HepG2 (cell line): ENCODE data around the gene IL1RAPL2. TPM values are rescaled to one million over a fixed set of nuclear protein-coding genes. Genes with fewer than 3 reads are reported as not detected.

ENCODE experiments used
- ATAC-seq: fragments of 200-7000 bp; cut with Tn5 transposase; 3 replicates; pipeline ENCODE4 v1.9.1; 2020; ENCODE audit warnings: mild to moderate bottlenecking, moderate library complexity
- BruUV-seq: library from RNA; stranded (reverse); fragments of 400-500 nt; replicated peaks from 2 replicates; lab custom pipeline; 2021; lab: Mats Ljungman, UMichigan
- CTCF ChIA-PET: fragments of 300-600 bp; formaldehyde crosslinking; extraction: SDS; loops from one replicate; lab custom pipeline; 2021; ENCODE audit warnings: low total read pairs, inconsistent platforms, low intra/inter-chr PET ratio; lab: Yijun Ruan, JAX
- POLR2A ChIA-PET: fragments of 350-600 bp; sonication (Branson Sonifier 250); formaldehyde crosslinking; loops from one replicate; lab custom pipeline; 2020; ENCODE audit warnings: antibody characterized with exemption, inconsistent platforms; lab: Yijun Ruan, JAX
- DNase-seq: peaks from one replicate; pipeline ENCODE4 v3.0.0-alpha.2; 2015; ENCODE audit warnings: low spot score
- FAIRE-seq: peaks from 3 replicates; lab custom pipeline; 2011; peaks lifted over from hg19 to GRCh38; lab: Jason Lieb, UNC
- H2AFZ ChIP-seq: one replicate; pipeline ENCODE4 v1.6.1; 2011; ENCODE audit warnings: low read length, inconsistent platforms
- H3K27ac ChIP-seq: fragments of 300-600 bp; 3 replicates; pipeline ENCODE4 v1.8.0; 2011; ENCODE audit warnings: mixed run types, mild to moderate bottlenecking, mixed read lengths, low read length, inconsistent platforms; ENCODE audit not compliant: insufficient read depth; ENCODE audit errors: extremely low read length
- H3K27me3 ChIP-seq, 2 experiments: fragments of 200-600 bp in 1 of 2; 2 replicates in 1 of 2; 3 replicates in 1 of 2; pipeline versions ENCODE4 v1.6.0 to v1.8.0; 2011; ENCODE audit warnings: low read length in 2 of 2, mild to moderate bottlenecking in 2 of 2, moderate library complexity in 2 of 2, inconsistent platforms in 1 of 2; ENCODE audit not compliant: insufficient read depth in 2 of 2, control insufficient read depth in 1 of 2
- H3K36me3 ChIP-seq, 2 experiments: fragments of 200-600 bp in 1 of 2; replicated peaks in 1 of 2; 2 replicates in 1 of 2; 3 replicates in 1 of 2; pipeline versions ENCODE4 v1.5.1 to v1.8.0; 2011; ENCODE audit warnings: low read length in 2 of 2, inconsistent platforms in 1 of 2; ENCODE audit not compliant: insufficient read depth in 2 of 2, control insufficient read depth in 1 of 2
- H3K4me1 ChIP-seq: 2 replicates; pipeline ENCODE4 v1.5.1; 2012; ENCODE audit warnings: low read length, inconsistent platforms; ENCODE audit not compliant: insufficient read depth
- H3K4me2 ChIP-seq: 2 replicates; pipeline ENCODE4 v1.6.0; 2011; ENCODE audit warnings: low read depth, low read length, inconsistent platforms
- H3K4me3 ChIP-seq, 3 experiments: fragments of 200-600 bp in 1 of 3; sonication (generic), shearing (Covaris generic) in 1 of 3; replicated peaks in 1 of 3; 2 replicates each; pipeline ENCODE4 v1.5.1; 2011 to 2016; ENCODE audit warnings: low read length in 3 of 3, inconsistent platforms in 2 of 3, low read depth in 2 of 3, mild to moderate bottlenecking in 2 of 3, control low read depth in 1 of 3, mixed read lengths in 1 of 3; ENCODE audit not compliant: insufficient read depth in 1 of 3
- H3K79me2 ChIP-seq: one replicate; pipeline ENCODE4 v1.6.1; 2011; ENCODE audit warnings: low read length, inconsistent platforms; ENCODE audit not compliant: insufficient read depth
- H3K9ac ChIP-seq: 2 replicates; pipeline ENCODE4 v1.6.0; 2011; ENCODE audit warnings: mild to moderate bottlenecking, low read depth, low read length, inconsistent platforms; ENCODE audit not compliant: insufficient read depth
- H3K9me3 ChIP-seq: 2 replicates; pipeline ENCODE4 v1.5.1; 2012; ENCODE audit warnings: mild to moderate bottlenecking, low read length
- H4K20me1 ChIP-seq: 2 replicates; pipeline ENCODE4 v1.6.0; 2011; ENCODE audit warnings: inconsistent platforms, mild to moderate bottlenecking, low read length, moderate library complexity; ENCODE audit not compliant: insufficient read depth
- ARNTL ChIP-seq: sonication (generic); formaldehyde crosslinking; IDR thresholded peaks from 2 replicates; pipeline ENCODE4 v1.4.0; 2020; ENCODE audit warnings: mild to moderate bottlenecking, missing genetic modification reagents
- ELF1 ChIP-seq: sonication (generic); formaldehyde crosslinking; IDR thresholded peaks from 2 replicates; pipeline ENCODE4 v1.4.0; 2020; ENCODE audit warnings: missing genetic modification reagents
- HMGA1 ChIP-seq: sonication (generic); formaldehyde crosslinking; conservative IDR thresholded peaks from 2 replicates; pipeline ENCODE4 v1.4.0; 2020; ENCODE audit warnings: missing genetic modification reagents
- MAFK ChIP-seq, 2 experiments: IDR thresholded peaks in 1 of 2; conservative IDR thresholded peaks in 1 of 2; 2 replicates each; pipeline ENCODE4 v1.6.1; 2011; ENCODE audit warnings: improper control_type of control experiment in 2 of 2, low read length in 2 of 2
- POLR2AphosphoS2 ChIP-seq: IDR thresholded peaks from 2 replicates; pipeline ENCODE4 v1.6.1; 2011; ENCODE audit warnings: low read depth, low read length, improper control_type of control experiment
- ZHX2 ChIP-seq, 2 experiments: sonication (generic) in 1 of 2; formaldehyde crosslinking in 1 of 2; IDR thresholded peaks; 2 replicates each; pipeline versions ENCODE4 v1.6.1 to v1.9.0; 2014 to 2022; ENCODE audit warnings: antibody characterized with exemption in 1 of 2, borderline replicate concordance in 1 of 2, inconsistent platforms in 1 of 2, low read depth in 1 of 2, missing genetic modification reagents in 1 of 2
- ZNF224 ChIP-seq: sonication (generic); formaldehyde crosslinking; IDR thresholded peaks from 2 replicates; pipeline ENCODE4 v1.5.0; 2020; ENCODE audit warnings: mild to moderate bottlenecking, missing genetic modification reagents
- ZNF543 ChIP-seq: sonication (generic); formaldehyde crosslinking; IDR thresholded peaks from 2 replicates; pipeline ENCODE4 v1.4.0; 2020; ENCODE audit warnings: mild to moderate bottlenecking, missing genetic modification reagents
- ZNF670 ChIP-seq: sonication (generic); formaldehyde crosslinking; IDR thresholded peaks from 2 replicates; pipeline ENCODE4 v1.8.0; 2022; ENCODE audit warnings: mild to moderate bottlenecking, missing genetic modification reagents, borderline replicate concordance
- ZNF720 ChIP-seq: sonication (generic); formaldehyde crosslinking; IDR thresholded peaks from 2 replicates; pipeline ENCODE4 v1.4.0; 2020; ENCODE audit warnings: missing genetic modification reagents
- WGBS: methylation state at CpG from one replicate; pipeline ENCODE4 v1.1.6; 2017; ENCODE audit warnings: low lambda C conversion rate; 5-methylcytosine and 5-hydroxymethylcytosine counted together
- in situ Hi-C: cut with HindIII; loops from 2 replicates; pipeline ENCODE4 v1.10.0; 2017; ENCODE audit warnings: low pct_unique_long_range_greater_than_20kb; ENCODE audit not compliant: extremely low pct_ligation_motif_present
- intact Hi-C: fragments of 100-400 bp; cut with micrococcal nuclease; formaldehyde crosslinking; loops from one replicate; pipeline ENCODE4 v1.10.0; 2022; ENCODE audit not compliant: unreplicated experiment
- polyA plus RNA-seq, 8 experiments: library from polyadenylated mRNA; depleted of rRNA in 3 of 8; stranded (reverse) in 7 of 8; unstranded in 1 of 8; fragments of >200 nt; fragmentation: Illumina TruSeq in 4 of 8; extraction: Trizol in 4 of 8; gene quantifications; 2 replicates each; pipeline versions ENCODE4 v1.2.1 to v1.2.3, GENCODE V29; 2011 to 2016; ENCODE audit warnings: low read depth in 4 of 8, missing spikeins in 1 of 8, mixed read lengths in 1 of 8; ENCODE audit not compliant: insufficient read depth in 1 of 8
- total RNA-seq, 5 experiments: library from RNA; depleted of rRNA; stranded (reverse); fragments of >200 nt; fragmentation: Illumina TruSeq; extraction: Trizol; gene quantifications; 2 replicates each; pipeline ENCODE4 v1.2.3, GENCODE V29; 2016; ENCODE audit warnings: low read depth in 1 of 5
- TF ChIP-seq, protein P1 (sequence below): sonication (generic); formaldehyde crosslinking; IDR thresholded peaks from 2 replicates; pipeline ENCODE4 v1.9.0; 2021; ENCODE audit warnings: missing genetic modification reagents, mild to moderate bottlenecking, borderline replicate concordance
- TF ChIP-seq, protein P2 (sequence below): sonication (generic); formaldehyde crosslinking; IDR thresholded peaks from 2 replicates; pipeline ENCODE4 v1.4.0; 2020; ENCODE audit warnings: missing genetic modification reagents, borderline replicate concordance
- TF ChIP-seq, protein P3 (sequence below): IDR thresholded peaks from 2 replicates; pipeline ENCODE4 v1.6.1; 2016
- TF ChIP-seq, protein P4 (sequence below): sonication (generic); formaldehyde crosslinking; IDR thresholded peaks from 2 replicates; pipeline ENCODE4 v1.5.0; 2020; ENCODE audit warnings: missing genetic modification reagents

IL1RAPL2 gene
- total and polyA plus RNA-seq, 2 of the 13 experiments (the other 11 are each of a cell fraction or from before 2014, with no cell fraction given) = not detected

DNA sequence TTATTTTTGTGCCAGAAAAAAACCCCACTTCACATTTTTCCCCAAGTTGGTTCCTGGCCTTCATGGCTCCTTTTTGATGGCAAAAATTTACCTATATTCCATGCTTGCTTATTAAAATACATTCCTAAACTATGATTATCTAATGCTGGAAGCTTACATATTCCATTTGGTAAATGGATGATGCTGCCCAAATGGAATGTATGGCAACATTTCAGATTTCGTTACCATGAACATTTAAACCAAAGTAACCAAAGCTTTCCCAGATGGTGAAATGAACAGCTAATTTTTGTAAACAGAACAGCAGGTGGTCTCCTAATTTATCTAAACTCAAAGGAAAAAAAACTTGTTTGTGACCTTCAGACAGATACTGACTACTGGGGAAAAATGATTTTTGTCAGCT lies 765.2 kb downstream of the IL1RAPL2 start:
- Histone ChIP-seq H4K20me1 (no peaks in the 10 kb centered on the region), H3K4me3 (no peak overlapping the region), H3K4me1 (no peaks in the 10 kb centered on the region), H3K4me2 (no peak overlapping the region), H3K79me2 (no peaks in the 10 kb centered on the region), H3K36me3 (no peaks in the 10 kb centered on the region), H3K9ac (no peak overlapping the region), H2AFZ (no peak overlapping the region), H3K9me3 (no peaks in the 10 kb centered on the region), H3K27me3 (no peaks in the 10 kb centered on the region), H3K27ac (no peak overlapping the region)
- CTCF ChIA-PET = no interaction called here
- 0% methylated on average over 1 of the region's 1 CpG for WGBS
- intact Hi-C loops = no loop called here
- in situ Hi-C loops = no loop called here
- ATAC-seq (no peak), FAIRE-seq (no peak), DNase-seq (no peak)
- BruUV-seq = no TSS peak
- POLR2A ChIA-PET = no interaction called here
- TF ChIP-seq POLR2AphosphoS2 (no peak), ZHX2 (IDR thresholded peaks at IDR 0.05; ENCODE audit: low read depth) (no peak), ZHX2 (CRISPR knock-in tag; IDR thresholded peaks at IDR 0.05; ENCODE audit: borderline replicate concordance) (no peak), ELF1 (CRISPR knock-in tag) (no peak), ZNF670 (CRISPR knock-in tag) (no peak), ZNF720 (CRISPR knock-in tag) (no peak), ARNTL (CRISPR knock-in tag) (no peak), HMGA1 (CRISPR knock-in tag) (no peak), ZNF224 (no peak), ZNF543 (CRISPR knock-in tag) (no peak), MAFK (conservative IDR thresholded peaks at IDR 0.05 in 1 of 2, IDR thresholded peaks at IDR 0.05 in 1 of 2; ENCODE audit: low read length in 2 of 2) (no peak)
- TF ChIP-seq, protein P1, sequence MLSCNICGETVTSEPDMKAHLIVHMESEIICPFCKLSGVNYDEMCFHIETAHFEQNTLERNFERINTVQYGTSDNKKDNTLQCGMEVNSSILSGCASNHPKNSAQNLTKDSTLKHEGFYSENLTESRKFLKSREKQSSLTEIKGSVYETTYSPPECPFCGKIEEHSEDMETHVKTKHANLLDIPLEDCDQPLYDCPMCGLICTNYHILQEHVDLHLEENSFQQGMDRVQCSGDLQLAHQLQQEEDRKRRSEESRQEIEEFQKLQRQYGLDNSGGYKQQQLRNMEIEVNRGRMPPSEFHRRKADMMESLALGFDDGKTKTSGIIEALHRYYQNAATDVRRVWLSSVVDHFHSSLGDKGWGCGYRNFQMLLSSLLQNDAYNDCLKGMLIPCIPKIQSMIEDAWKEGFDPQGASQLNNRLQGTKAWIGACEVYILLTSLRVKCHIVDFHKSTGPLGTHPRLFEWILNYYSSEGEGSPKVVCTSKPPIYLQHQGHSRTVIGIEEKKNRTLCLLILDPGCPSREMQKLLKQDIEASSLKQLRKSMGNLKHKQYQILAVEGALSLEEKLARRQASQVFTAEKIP (CRISPR knock-in tag) = no peak
- TF ChIP-seq, protein P2, sequence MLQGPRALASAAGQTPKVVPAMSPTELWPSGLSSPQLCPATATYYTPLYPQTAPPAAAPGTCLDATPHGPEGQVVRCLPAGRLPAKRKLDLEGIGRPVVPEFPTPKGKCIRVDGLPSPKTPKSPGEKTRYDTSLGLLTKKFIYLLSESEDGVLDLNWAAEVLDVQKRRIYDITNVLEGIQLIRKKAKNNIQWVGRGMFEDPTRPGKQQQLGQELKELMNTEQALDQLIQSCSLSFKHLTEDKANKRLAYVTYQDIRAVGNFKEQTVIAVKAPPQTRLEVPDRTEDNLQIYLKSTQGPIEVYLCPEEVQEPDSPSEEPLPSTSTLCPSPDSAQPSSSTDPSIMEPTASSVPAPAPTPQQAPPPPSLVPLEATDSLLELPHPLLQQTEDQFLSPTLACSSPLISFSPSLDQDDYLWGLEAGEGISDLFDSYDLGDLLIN (CRISPR knock-in tag) = no peak
- TF ChIP-seq, protein P3, sequence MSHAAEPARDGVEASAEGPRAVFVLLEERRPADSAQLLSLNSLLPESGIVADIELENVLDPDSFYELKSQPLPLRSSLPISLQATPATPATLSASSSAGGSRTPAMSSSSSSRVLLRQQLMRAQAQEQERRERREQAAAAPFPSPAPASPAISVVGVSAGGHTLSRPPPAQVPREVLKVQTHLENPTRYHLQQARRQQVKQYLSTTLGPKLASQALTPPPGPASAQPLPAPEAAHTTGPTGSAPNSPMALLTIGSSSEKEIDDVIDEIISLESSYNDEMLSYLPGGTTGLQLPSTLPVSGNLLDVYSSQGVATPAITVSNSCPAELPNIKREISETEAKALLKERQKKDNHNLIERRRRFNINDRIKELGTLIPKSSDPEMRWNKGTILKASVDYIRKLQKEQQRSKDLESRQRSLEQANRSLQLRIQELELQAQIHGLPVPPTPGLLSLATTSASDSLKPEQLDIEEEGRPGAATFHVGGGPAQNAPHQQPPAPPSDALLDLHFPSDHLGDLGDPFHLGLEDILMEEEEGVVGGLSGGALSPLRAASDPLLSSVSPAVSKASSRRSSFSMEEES (CRISPR knock-in tag) = no peak
- TF ChIP-seq, protein P4, sequence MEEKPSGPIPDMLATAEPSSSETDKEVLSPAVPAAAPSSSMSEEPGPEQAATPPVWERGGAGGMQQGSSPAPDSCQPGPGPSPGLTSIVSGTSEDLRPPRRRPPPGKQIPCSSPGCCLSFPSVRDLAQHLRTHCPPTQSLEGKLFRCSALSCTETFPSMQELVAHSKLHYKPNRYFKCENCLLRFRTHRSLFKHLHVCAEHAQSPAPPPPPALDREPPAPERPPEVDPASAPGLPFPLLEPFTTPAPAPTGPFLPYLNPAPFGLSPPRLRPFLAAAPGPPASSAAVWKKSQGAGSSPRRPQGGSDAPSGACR (CRISPR knock-in tag) = no peak
